ENCODE data around the gene EDN2.

Gene EDN2

GRCh38 chr1:41484402-41485241, at the start of gene EDN2:
Gene EDN2, minus strand, starts transcription at chr1:41484683. Its CDS starts 82 bp downstream, at chr1:41484601.
- no peak for DNase-seq (ENCODE audit: low read depth)

- no peak for DNase-seq (ENCODE audit: low read depth)
These were observed 49.2 kb upstream of the EDN2 start for GRCh38 chr1:41533731-41534080.

GRCh38 chr1:41533016-41533730, 48.7 kb upstream of the EDN2 start:
- no peak for DNase-seq (ENCODE audit: low read depth)

GRCh38 chr1:41532206-41532975, 47.9 kb upstream of the EDN2 start:
- DNase-seq (ENCODE audit: low read depth), result no peak

GRCh38 chr1:41530411-41530810, 45.9 kb upstream of the EDN2 start:
- DNase-seq (ENCODE audit: low read depth), result no peak

- DNase-seq (ENCODE audit: low read depth), result no peak
These were observed 45.3 kb upstream of the EDN2 start for GRCh38 chr1:41529621-41530395.

GRCh38 chr1:41528726-41529605, 44.5 kb upstream of the EDN2 start:
- DNase-seq (ENCODE audit: low read depth), result no peak

- no peak for DNase-seq (ENCODE audit: low read depth)
These were observed 43.6 kb upstream of the EDN2 start for GRCh38 chr1:41528106-41528505.

- no peak for DNase-seq (ENCODE audit: low read depth)
These were observed 42.6 kb upstream of the EDN2 start for GRCh38 chr1:41526956-41527561.

GRCh38 chr1:41525891-41526587, 41.6 kb upstream of the EDN2 start:
- DNase-seq (ENCODE audit: low read depth), result no peak

GRCh38 chr1:41524676-41525675, 40.5 kb upstream of the EDN2 start:
- no peak for DNase-seq (ENCODE audit: low read depth)

GRCh38 chr1:41523949-41524675, 39.6 kb upstream of the EDN2 start:
- DNase-seq (ENCODE audit: low read depth), result no peak

- no peak for DNase-seq (ENCODE audit: low read depth)
These were observed 38.6 kb upstream of the EDN2 start for GRCh38 chr1:41523071-41523470.

GRCh38 chr1:41521766-41522165, 37.3 kb upstream of the EDN2 start:
- DNase-seq (ENCODE audit: low read depth), result no peak

- DNase-seq (ENCODE audit: low read depth), result no peak
These were observed 36.7 kb upstream of the EDN2 start for GRCh38 chr1:41520951-41521752.

GRCh38 chr1:41519667-41520066, 35.2 kb upstream of the EDN2 start:
- DNase-seq (ENCODE audit: low read depth), result no peak

GRCh38 chr1:41518471-41518870, 34.0 kb upstream of the EDN2 start:
- DNase-seq (ENCODE audit: low read depth), result no peak

All from stimulated activated CD8-positive, alpha-beta memory T cell treated with anti-CD3 and anti-CD28 coated beads, Interleukin-12 subunit alpha, Interleukin-12 subunit beta, amount 100 ng/mL, for 1 hour (primary cell).